Stomach (tissue), 4 donors: ENCODE data around the gene SORL1.

Experiments
- EP300 ChIP-seq: sonication (generic); formaldehyde crosslinking; IDR thresholded peaks from one replicate; pipeline ENCODE4 v1.6.1; 2017; ENCODE audit warnings: antibody characterized with exemption
- POLR2A ChIP-seq, 4 donors: fragments of 450-650 bp; IDR thresholded peaks; one replicate each; pipeline ENCODE4 v1.6.1; 2016; ENCODE audit warnings: antibody characterized with exemption in 4 of 4, control low read depth in 2 of 4, mild to moderate bottlenecking in 1 of 4, moderate library complexity in 1 of 4
- POLR2AphosphoS5 ChIP-seq, 3 donors: sonication (generic); formaldehyde crosslinking; IDR thresholded peaks; one replicate each; pipeline ENCODE4 v1.6.1; 2016; ENCODE audit warnings: antibody characterized with exemption in 3 of 3
- TF ChIP-seq, protein P1 (sequence below), 7 experiments: fragments of 450-650 bp in 4 of 7; fragments of 200-600 bp in 3 of 7; sonication (generic) in 3 of 7; IDR thresholded peaks; one replicate each; pipeline ENCODE4 v1.5.1; 2016 to 2019; ENCODE audit warnings: antibody characterized with exemption in 7 of 7, control low read depth in 2 of 7, mild to moderate bottlenecking in 1 of 7

DNA sequence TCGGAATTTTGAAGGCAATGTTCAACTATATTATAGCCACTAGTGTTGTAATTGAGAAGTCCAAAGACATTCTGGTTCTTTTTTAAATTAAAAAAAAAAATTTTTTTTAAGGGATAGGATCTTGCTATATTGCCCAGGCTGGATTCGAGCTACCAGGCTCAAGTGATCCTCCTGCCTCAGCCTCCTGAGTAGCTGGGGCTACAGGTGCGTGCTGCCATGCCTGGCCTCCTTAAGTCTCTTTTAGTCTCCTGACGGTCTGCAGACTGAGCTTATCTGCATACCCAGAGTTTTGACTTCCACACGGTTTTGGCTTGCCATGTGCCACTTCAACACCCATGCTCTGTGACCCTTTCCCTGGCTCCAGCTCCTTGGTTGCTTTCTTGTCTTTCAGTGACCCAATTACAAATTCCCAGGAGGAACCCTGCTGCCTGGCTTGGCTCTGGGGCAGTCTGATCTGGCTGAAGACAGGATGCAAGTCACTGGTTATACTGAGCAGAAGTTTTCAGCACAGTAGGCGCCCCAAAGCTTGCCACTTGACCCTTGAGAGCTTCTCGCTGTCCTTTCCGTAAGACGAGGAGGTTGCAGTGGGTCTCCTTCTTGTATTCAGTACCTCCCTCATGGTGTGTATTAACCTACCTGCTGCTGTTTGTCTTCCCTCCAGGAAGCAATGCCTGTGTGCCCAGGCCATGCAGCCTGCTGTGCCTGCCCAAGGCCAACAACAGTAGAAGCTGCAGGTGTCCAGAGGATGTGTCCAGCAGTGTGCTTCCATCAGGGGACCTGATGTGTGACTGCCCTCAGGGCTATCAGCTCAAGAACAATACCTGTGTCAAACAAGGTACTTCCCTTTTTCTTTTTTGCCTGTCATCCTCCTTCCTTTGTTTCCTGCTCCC is 114.4 kb downstream of the SORL1 start:
- TF ChIP-seq, protein P1, sequence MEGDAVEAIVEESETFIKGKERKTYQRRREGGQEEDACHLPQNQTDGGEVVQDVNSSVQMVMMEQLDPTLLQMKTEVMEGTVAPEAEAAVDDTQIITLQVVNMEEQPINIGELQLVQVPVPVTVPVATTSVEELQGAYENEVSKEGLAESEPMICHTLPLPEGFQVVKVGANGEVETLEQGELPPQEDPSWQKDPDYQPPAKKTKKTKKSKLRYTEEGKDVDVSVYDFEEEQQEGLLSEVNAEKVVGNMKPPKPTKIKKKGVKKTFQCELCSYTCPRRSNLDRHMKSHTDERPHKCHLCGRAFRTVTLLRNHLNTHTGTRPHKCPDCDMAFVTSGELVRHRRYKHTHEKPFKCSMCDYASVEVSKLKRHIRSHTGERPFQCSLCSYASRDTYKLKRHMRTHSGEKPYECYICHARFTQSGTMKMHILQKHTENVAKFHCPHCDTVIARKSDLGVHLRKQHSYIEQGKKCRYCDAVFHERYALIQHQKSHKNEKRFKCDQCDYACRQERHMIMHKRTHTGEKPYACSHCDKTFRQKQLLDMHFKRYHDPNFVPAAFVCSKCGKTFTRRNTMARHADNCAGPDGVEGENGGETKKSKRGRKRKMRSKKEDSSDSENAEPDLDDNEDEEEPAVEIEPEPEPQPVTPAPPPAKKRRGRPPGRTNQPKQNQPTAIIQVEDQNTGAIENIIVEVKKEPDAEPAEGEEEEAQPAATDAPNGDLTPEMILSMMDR (IDR thresholded peaks at IDR 0.05): no peak
- no peak for TF ChIP-seq EP300
- TF ChIP-seq POLR2A (IDR thresholded peaks at IDR 0.05): no peak
- no peak for TF ChIP-seq POLR2AphosphoS5 (IDR thresholded peaks at IDR 0.05)
